ENCODE data around the gene CNTN2.

- TF ChIP-seq BHLHE40 (IDR thresholded peaks at IDR 0.05; ENCODE audit: low read depth, low read length) (no peak), FOS (IDR thresholded peaks at IDR 0.05; ENCODE audit: low read depth, low read length) (no peak), POLR2A (IDR thresholded peaks at IDR 0.05; ENCODE audit: low read depth, low read length) (no peak), CTCF (conservative IDR thresholded peaks at IDR 0.05; ENCODE audit: low read depth, low read length) (no peak), ELK1 (IDR thresholded peaks at IDR 0.05; ENCODE audit: borderline replicate concordance, low read depth, low read length) (no peak), MXI1 (IDR thresholded peaks at IDR 0.05; ENCODE audit: borderline replicate concordance, low read depth, low read length) (no peak), MAFK (IDR thresholded peaks at IDR 0.05; ENCODE audit: low read depth, low read length) (no peak), SMC3 (IDR thresholded peaks at IDR 0.05; ENCODE audit: low read depth, low read length) (no peak), RAD21 (IDR thresholded peaks at IDR 0.05; ENCODE audit: low read length) (no peak)
These were observed 4.8 kb upstream of the CNTN2 start for GRCh38 chr1:205038132-205038786.
